Measurements from ENCODE around the gene RNPEP. TPM values are rescaled to one million over a fixed set of nuclear protein-coding genes. Genes with fewer than 3 reads are reported as not detected.

Gene RNPEP
- polyA plus RNA-seq, 1 of the 3 experiments (the other 2 are of a cell fraction) = 46.7 TPM

- ChIA-PET POLR2A (no interaction called here), CTCF (interaction anchor here (1.1 to 20.4 kb wide), 6 partner anchors 14 to 121 kb away, joined by 3 to 411 read pairs (median 42); partner anchors contain the start of gene GPR37L1)
- WGBS (ENCODE audit: low lambda C conversion rate) = 75% methylated on average over 24 of the region's 35 CpGs
- no peak overlapping the region for H3K9ac ChIP-seq
- H2AFZ ChIP-seq (ENCODE audit: low read depth) = no peak overlapping the region
- DNase-seq = no peak
- H3K9me2 ChIP-seq = no peaks in the 10 kb centered on the region
- H3K9me3 ChIP-seq = no peaks in the 10 kb centered on the region
- H3K27ac ChIP-seq (ENCODE audit: low read depth in 2 of 2, low read length in 1 of 2) = no peak overlapping the region
- H3K4me3 ChIP-seq (ENCODE audit: low read depth in 2 of 2, low read length in 1 of 2) = no peak overlapping the region
- no peaks in the 10 kb centered on the region for H3F3A ChIP-seq (replicated peaks; ENCODE audit: insufficient read depth)
- H3K36me3 ChIP-seq (replicated peaks in 1 of 2; ENCODE audit: control insufficient read depth in 1 of 2, insufficient read depth in 2 of 2, low read length in 1 of 2) = no peaks in the 10 kb centered on the region
- H3K27me3 ChIP-seq (ENCODE audit: insufficient read depth) = no peaks in the 10 kb centered on the region
- no peak for TF ChIP-seq USF1 (IDR thresholded peaks at IDR 0.05; ENCODE audit: borderline replicate concordance, low read depth)
- no peak for TF ChIP-seq MXI1 (IDR thresholded peaks at IDR 0.05; ENCODE audit: low read depth, low read length)
- TF ChIP-seq SIN3A (IDR thresholded peaks at IDR 0.05; ENCODE audit: borderline replicate concordance, low read depth, low read length) = no peak
- TF ChIP-seq MEF2A (IDR thresholded peaks at IDR 0.05; ENCODE audit: borderline replicate concordance, low read depth) = no peak
- TF ChIP-seq ELF1 (IDR thresholded peaks at IDR 0.05) = no peak
- TF ChIP-seq CHD2 (IDR thresholded peaks at IDR 0.05; ENCODE audit: low read length, partially characterized antibody) = no peak
- TF ChIP-seq MAX (IDR thresholded peaks at IDR 0.05; ENCODE audit: low read depth) = no peak
- TF ChIP-seq NFIC (IDR thresholded peaks at IDR 0.05; ENCODE audit: borderline replicate concordance) = no peak
- no peak for TF ChIP-seq FOSL2 (IDR thresholded peaks at IDR 0.05; ENCODE audit: borderline replicate concordance, low read depth)
- TF ChIP-seq CTCF (IDR thresholded peaks at IDR 0.05) = no peak
- no peak for TF ChIP-seq IRF3 (IDR thresholded peaks at IDR 0.05; ENCODE audit: low read depth, low read length)
- no peak for TF ChIP-seq PBX3 (IDR thresholded peaks at IDR 0.05)
- no peak overlapping the region for H3K4me2 ChIP-seq
- H3K4me1 ChIP-seq (ENCODE audit: control insufficient read depth in 1 of 2, insufficient read depth in 2 of 2, low read depth in 1 of 2, low read length in 1 of 2) = peaks cover 0 to 3% of the 10 kb centered on the region in 2 experiments; a peak in 1 of 4 replicates
- no peaks in the 10 kb centered on the region for H3K79me2 ChIP-seq (ENCODE audit: insufficient read depth)
- H4K20me1 ChIP-seq (ENCODE audit: insufficient read depth) = no peaks in the 10 kb centered on the region
These were observed 30.4 kb downstream of the RNPEP start for GRCh38 chr1:202012544-202013478.

Data from SK-N-SH (cell line).